Mesothelial cell of epicardium (in vitro differentiated cells): ENCODE results near the gene COX6B2. TPM values are rescaled to one million over a fixed set of nuclear protein-coding genes. Genes with fewer than 3 reads are reported as not detected.
A peak's percentile ranks its signal among the peaks of the same experiment; 100 is the strongest.

ENCODE experiments used
- DNase-seq, 2 experiments: peaks; one replicate each; pipeline ENCODE4 v3.0.0; 2021; ENCODE audit warnings: low spot score in 2 of 2; ENCODE audit not compliant: unreplicated experiment in 2 of 2
- H3K27ac Mint-ChIP-seq: 2 replicates; pipeline ENCODE4 v1.8.0; 2021; ENCODE audit warnings: mixed read lengths
- H3K27me3 Mint-ChIP-seq: 2 replicates; pipeline ENCODE4 v1.8.0; 2021; ENCODE audit warnings: low read depth, mixed read lengths
- H3K36me3 Mint-ChIP-seq: 2 replicates; pipeline ENCODE4 v1.8.0; 2021; ENCODE audit warnings: mixed read lengths
- H3K4me1 Mint-ChIP-seq: 2 replicates; pipeline ENCODE4 v1.8.0; 2021; ENCODE audit warnings: mixed read lengths
- H3K4me3 Mint-ChIP-seq: 2 replicates; pipeline ENCODE4 v1.8.0; 2021; ENCODE audit warnings: mild to moderate bottlenecking, moderate library complexity, mixed read lengths
- H3K9me3 Mint-ChIP-seq: 2 replicates; pipeline ENCODE4 v1.8.0; 2021; ENCODE audit warnings: mixed read lengths
- total RNA-seq: library from RNA; stranded (reverse); gene quantifications from 3 replicates; pipeline ENCODE4 v1.2.1, GENCODE V29; 2021
- TF ChIP-seq, protein P1 (sequence below): fragments of 200-600 bp; sonication (generic); IDR thresholded peaks from one replicate; pipeline ENCODE4 v1.5.0; 2021; ENCODE audit warnings: antibody characterized with exemption; ENCODE audit not compliant: unreplicated experiment

Gene COX6B2
- total RNA-seq, 1 donor from 2014 or later: 11.5 TPM

DNA sequence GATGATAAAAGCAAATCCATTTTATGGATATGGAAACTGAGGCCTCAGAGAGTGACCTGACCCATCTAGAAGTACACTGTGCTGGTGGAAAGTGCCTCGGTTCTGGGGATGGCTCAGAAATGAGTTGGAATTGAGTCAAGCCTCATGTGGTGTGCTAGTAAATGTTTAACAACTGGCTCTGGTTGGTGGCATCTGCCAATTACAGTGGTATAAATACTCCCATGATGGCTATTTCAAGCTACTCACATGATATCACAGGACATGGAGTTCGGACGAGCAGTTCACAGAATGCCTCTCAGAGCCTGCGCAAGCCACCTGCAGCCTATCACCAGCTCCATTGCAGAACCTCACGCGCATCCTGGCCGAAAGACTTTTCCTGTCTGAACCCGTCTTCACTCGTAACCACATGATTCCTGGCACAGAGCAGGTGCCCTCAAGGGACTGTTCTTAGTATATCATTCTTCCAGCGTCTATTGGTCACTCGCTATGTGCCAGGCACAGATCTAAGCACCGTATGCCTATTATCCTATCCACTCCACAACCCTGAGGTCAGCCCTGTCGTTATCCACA lies 38.5 kb downstream of the COX6B2 start:
- Mint-ChIP-seq H3K36me3 (no peaks in the 10 kb centered on the region), H3K27me3 (no peaks in the 10 kb centered on the region), H3K4me3 (no peak overlapping the region), H3K27ac (no peak overlapping the region), H3K9me3 (no peaks in the 10 kb centered on the region), H3K4me1 (peaks cover 12% of the 10 kb centered on the region)
- no peak for DNase-seq
- TF ChIP-seq, protein P1, sequence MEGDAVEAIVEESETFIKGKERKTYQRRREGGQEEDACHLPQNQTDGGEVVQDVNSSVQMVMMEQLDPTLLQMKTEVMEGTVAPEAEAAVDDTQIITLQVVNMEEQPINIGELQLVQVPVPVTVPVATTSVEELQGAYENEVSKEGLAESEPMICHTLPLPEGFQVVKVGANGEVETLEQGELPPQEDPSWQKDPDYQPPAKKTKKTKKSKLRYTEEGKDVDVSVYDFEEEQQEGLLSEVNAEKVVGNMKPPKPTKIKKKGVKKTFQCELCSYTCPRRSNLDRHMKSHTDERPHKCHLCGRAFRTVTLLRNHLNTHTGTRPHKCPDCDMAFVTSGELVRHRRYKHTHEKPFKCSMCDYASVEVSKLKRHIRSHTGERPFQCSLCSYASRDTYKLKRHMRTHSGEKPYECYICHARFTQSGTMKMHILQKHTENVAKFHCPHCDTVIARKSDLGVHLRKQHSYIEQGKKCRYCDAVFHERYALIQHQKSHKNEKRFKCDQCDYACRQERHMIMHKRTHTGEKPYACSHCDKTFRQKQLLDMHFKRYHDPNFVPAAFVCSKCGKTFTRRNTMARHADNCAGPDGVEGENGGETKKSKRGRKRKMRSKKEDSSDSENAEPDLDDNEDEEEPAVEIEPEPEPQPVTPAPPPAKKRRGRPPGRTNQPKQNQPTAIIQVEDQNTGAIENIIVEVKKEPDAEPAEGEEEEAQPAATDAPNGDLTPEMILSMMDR: no peak

DNA sequence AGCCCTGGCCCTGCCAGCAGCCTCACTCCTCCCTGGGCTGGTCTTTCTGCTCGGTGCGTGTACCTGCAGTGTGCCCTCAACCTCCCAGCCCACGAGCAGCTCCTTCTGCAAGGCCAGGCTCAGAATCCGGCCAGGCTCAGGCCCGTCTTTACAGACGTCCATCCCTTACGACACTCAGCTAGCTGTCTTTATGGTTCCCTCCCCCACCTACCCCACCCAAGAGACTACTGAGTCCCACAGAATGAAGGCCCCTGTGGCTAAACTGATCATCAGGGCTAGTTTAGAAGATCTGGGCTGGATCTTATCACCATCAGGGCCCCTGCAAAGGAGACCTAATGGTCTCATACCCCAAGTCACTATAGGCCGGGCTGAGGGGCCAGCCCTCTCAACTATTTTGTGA lies 40.1 kb downstream of the COX6B2 start:
- H3K27ac Mint-ChIP-seq: no peak overlapping the region
- H3K27me3 Mint-ChIP-seq: no peaks in the 10 kb centered on the region
- peaks cover 5% of the 10 kb centered on the region for H3K36me3 Mint-ChIP-seq
- H3K4me1 Mint-ChIP-seq: peaks cover 6% of the 10 kb centered on the region
- DNase-seq: no peak
- H3K4me3 Mint-ChIP-seq: no peak overlapping the region
- TF ChIP-seq, protein P1: no peak
- no peaks in the 10 kb centered on the region for H3K9me3 Mint-ChIP-seq

DNA sequence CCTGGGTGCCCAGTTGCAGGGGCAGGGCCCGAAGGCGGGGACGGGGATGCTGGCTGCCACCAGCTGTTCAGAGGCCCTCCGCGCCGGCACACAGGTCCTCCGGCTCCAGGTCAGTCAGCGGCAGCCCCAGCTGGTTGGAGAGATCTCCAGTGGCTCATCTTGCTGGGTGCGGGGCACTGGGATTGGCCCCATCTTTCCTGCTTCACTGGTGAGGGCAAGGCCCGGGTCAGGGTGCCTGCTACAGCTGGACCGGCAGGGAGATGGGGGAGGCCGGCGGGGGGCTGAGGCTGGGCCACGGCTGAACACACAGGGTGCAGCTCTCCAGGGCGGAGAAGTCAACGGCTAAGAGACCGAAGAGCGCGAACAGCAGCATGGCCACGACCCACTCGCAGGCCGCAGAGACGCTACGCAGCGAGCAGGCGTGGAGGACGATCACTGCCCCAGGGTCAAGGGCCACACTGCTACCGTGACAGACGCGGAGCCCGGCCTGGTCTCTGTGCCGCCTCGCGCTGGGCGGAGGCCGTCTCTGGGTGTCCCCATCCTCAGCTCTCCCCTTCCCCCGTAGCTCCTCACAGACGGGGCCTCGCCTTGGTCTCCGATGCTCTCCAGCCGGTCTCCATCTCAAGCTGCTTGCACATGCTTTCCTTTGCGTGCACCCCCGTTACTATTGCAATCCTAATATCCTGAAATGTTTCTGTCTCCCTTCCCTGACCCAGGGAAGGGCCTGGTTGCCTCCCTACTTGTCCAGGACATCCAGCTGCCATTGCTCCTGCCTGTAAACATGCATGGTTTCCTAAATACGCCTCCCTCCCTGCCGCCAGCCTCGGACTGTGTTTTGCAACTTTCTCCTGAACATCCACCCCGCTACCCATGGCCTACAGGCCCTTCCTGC lies 41.7 kb downstream of the COX6B2 start:
- peak overlapping the region; percentile 37 for H3K27ac Mint-ChIP-seq
- H3K27me3 Mint-ChIP-seq: no peaks in the 10 kb centered on the region
- peaks cover 6% of the 10 kb centered on the region for H3K4me1 Mint-ChIP-seq
- no peaks in the 10 kb centered on the region for H3K9me3 Mint-ChIP-seq
- peaks cover 14% of the 10 kb centered on the region for H3K36me3 Mint-ChIP-seq
- TF ChIP-seq, protein P1: no peak
- DNase-seq: no peak
- no peak overlapping the region for H3K4me3 Mint-ChIP-seq

DNA sequence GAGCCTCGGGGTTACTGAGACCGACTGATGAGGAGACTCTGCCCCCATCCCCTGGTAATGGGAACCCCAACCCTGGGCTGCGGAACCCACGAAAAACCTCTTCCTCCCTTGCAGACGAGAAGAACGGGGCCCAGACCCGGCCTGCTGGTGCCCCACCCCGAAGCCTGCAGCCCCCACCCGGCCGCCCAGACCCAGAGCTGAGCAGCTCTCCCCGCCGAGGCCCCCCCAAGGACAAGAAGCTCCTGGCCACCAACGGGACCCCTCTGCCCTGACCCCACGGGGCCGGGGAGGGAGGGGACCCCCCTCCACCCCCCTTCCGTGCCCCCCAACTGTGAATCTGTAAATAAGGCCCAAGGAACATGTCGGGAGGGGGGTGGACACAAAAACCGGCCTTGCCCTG lies 42.7 kb downstream of the COX6B2 start:
- TF ChIP-seq, protein P1: no peak
- H3K36me3 Mint-ChIP-seq: peaks cover 17% of the 10 kb centered on the region
- no peak overlapping the region for H3K4me3 Mint-ChIP-seq
- H3K27ac Mint-ChIP-seq: no peak overlapping the region
- no peak for DNase-seq
- H3K27me3 Mint-ChIP-seq: no peaks in the 10 kb centered on the region
- H3K4me1 Mint-ChIP-seq: peaks cover 6% of the 10 kb centered on the region
- H3K9me3 Mint-ChIP-seq: no peaks in the 10 kb centered on the region

DNA sequence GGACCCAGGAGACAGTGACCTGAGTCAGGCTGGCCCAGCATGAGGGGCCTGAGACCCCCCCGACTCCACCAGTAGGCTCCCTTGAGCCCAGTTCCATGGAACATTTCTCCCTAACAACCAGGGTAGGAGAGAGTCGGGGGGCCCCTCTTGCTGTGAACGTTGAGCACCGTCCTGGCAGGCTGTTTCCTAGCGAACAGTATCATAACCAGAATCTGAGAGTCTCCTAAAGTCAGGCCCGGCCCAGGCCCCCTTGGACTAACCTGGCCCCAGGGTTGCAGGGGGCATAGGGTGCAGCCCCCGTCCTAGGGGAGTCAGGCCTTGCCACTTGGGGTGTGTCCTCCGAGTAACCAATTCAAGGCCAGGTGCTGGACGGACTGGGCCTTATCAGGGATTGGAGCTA lies 43.1 kb downstream of the COX6B2 start:
- Mint-ChIP-seq H3K27ac (no peak overlapping the region), H3K4me1 (peaks cover 6% of the 10 kb centered on the region), H3K9me3 (no peaks in the 10 kb centered on the region), H3K36me3 (peaks cover 19% of the 10 kb centered on the region), H3K27me3 (no peaks in the 10 kb centered on the region), H3K4me3 (no peak overlapping the region)
- TF ChIP-seq, protein P1: no peak
- DNase-seq: no peak
